ENCODE data around the gene AKAIN1.
A peak's percentile ranks its signal among the peaks of the same experiment; 100 is the strongest.

AKAIN1 gene, protein sequence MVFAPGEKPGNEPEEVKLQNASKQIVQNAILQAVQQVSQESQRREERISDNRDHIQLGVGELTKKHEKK

DNA sequence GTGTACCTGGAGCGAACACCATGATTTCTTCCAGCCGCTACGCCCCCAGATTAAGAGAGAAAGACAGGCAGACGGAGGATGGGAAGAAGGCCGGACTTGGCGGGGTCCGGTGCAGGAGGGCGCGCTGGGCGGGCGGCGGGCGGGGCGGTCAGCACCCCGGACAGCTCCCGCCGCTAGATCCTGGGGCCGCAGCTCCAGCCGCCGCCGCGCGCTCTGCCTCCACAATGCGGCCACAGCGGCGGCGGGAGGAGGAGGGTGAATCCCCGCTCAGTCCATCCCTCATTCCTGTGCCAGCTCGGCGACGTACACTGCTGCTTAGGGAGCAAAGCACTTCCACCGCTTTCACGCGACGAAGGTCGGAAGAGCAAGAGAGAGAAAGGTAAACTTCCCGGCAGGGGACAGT, at the start of gene AKAIN1:
Gene AKAIN1 (minus strand): TSS at position 226 of the 403 bp plus-strand sequence. CDS start 204 bp downstream, at position 22.
- peak; percentile 88 for DNase-seq (ENCODE audit: low spot score)

DNA sequence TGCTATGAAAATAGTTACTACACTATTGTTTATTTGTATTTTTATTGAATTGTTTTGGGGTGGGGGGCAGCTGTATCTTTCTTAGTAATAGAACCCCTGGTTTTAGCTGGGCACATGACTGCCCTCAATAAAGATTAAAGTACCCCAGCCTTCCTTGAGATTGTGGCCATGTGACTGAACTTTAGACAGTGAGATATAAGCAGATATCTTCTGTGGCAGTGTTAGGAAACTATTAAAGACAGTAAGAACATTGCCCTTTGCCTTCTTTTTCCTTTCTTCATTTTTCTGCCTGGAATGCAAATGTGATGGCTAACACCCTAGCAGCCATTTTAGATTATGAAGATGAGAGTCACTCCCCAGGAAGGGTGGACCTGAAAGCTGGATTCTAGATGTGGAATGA, 47.9 kb upstream of the AKAIN1 start:
- no peak for DNase-seq (ENCODE audit: low spot score)

DNA sequence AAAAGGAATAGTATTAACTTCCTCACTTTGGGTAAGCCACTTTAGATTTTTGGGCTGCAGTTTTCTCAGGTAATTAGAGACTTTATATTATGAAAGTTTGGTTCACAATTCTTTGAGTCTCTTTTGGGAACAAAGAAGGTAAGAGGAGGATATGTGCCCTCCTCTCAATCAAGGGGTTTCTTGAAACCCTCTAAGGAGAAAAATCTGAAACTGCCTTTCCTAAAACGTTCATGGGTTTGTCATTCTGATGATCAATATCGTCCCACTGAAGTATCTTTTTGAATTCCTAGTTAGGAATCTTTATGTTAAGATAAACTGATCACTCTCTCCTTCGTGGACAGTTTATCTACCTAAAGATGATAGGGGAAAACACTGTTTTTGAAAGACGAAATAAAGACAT, 42.4 kb upstream of the AKAIN1 start:
- DNase-seq (ENCODE audit: low spot score) = no peak

DNA sequence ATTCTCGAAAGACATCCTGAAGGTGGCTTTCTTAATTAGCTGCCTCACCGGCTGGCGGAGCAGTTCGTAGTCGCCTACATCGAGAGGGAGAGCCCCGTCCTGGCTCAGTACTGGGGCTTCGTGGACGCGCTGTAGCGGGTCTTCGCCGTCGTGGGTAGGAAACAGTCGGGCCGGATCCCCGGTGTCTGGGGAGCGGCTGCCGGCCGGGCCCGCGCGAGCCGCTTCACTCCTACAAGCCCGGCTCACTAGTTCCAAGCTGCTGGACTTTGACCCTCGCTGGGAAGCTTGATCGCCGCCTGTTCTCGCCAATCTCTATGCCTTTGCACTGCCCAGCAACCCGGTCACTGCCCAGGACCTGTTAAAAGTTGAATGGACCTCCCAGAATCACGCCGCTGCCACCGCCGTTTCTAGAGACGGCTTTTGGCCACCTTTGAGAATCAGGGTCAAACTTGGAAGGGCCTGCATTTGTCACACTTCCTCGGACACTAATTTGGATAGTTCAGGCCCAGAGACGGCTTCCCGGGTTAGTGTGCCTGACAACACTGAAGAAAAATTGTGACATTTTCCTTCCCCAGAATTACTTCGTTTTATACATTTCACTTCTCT, 41.4 kb upstream of the AKAIN1 start:
- DNase-seq (ENCODE audit: low spot score) = peak; percentile 62

DNA sequence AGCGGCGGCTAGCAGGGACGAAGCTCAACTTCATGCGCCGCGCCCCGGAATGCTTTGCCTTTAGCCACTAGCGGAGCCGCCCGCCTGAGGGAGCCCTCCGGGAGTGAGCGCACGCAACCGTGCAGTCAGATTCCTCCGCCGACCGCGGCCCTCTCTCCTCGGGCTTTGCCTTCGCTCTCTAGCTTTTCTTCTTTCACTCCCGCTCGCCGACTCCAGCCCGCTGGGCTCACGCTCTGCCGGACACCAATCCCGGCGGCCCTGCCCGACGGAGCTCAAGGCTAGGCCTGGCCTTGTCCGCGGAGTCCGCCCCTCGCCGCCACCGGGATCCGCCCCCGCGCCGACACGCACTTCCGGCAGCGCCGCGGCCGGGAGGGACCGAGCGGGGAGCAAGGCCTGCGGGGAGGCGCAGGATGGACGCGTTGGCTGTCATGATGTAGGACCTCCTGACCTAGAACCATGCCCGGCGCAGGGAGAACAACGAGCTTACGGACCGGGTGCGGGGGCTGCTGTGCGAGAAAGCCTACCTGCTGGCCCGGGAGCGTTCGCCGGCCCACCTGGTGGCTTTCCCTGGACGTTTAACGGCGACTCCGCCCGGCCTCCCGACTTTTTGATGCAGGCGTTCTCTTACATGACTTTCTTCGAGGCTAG, 40.8 kb upstream of the AKAIN1 start:
- DNase-seq (ENCODE audit: low spot score) = peak; percentile 93

DNA sequence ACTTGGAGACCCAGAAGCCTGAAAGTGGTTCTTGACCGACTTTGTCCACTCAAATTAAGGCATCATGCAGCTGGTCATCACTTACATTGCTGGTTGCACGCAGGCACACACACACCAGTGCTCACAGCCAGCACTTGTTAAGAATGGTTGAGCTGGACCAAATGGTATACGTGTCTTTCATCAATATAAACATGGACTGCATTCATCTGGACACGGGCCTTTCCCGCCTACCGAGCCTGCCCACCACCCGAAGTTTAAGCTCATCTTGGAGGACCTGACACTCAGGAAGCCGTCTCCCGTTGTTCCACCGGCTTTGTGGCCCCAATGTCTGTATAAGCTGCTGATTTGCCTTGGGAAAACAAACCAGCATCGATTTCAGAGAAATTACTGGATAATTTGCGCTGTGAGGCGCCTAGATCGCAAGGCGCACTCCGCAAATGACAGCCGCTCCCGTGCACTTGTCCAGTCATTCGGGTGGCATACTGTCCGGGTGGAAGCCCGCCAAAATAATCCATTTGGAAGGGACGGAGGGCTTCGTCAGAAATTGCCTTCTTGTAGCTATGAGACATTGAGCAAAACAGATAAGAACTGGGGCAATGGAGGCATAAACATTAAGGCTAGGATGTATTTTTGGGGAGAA, 40.1 kb upstream of the AKAIN1 start:
- no peak for DNase-seq (ENCODE audit: low spot score)

DNA sequence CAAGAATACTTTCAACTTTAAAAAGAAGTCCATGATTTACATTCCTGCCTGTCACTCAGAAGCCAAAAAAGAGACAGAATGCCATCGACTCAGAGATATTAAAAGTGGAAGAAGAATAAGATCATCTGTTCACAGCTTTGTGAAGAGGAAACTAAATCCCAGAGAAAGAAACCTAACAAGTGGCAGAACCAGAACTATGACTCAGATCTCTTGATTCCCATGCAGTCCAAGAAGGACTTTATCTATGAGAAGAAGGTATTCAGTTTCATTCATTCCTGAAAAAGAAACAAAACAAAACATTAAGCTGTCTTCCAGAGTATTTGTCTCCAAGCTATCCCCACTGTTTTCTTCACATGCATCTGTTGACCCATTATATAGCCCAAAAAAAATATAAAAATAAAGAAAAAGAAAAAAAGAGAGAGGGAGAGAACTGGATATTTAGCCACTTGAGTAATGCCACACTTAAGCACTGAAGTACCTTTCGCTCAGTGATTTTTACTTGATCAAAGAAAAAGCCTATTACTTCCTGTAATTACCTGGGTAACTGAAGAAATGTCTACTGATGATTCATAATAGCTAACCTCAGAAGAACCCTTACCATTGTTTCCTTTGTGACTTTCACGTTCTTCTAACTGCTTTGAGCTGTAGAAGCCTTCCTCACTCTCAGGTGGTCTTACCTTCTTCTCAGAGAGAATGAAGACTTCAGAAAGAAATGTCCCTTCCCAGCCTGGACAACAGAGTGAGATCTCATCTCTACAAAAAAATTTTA, 17.7 kb upstream of the AKAIN1 start:
- DNase-seq (ENCODE audit: low spot score) = no peak

DNA sequence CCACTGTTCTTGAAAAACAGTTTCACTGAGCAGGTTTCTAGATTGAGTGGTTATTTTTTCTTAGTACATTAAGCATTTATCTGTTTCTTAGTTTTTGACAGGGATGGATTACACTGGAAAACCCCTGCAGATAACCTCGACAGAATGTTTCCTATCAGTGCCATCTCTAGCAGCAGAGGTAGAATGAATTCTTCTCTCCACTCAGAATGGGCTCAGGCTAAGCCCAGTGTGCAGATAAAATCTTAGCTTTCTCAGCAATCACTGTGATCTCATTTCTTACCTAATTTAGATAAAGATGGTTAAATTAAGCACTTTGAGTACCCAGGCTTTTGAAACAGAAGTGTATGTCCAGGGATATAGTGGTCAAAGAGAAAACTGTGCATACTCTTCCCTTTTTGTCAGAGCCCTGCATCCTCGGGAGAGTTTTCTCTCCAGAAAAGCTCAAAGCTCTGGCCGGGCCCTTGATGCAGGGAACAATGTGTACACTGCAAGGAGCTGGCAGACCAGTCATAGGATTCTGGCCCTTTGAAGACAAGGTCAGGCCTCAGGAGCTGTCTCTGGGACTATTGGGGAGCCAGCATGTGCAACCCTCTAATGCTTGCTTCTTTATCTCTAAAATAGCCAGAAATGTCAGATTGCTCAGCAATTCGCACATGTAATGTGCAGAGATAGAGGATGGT, 10.6 kb upstream of the AKAIN1 start:
- DNase-seq (ENCODE audit: low spot score) = no peak

DNA sequence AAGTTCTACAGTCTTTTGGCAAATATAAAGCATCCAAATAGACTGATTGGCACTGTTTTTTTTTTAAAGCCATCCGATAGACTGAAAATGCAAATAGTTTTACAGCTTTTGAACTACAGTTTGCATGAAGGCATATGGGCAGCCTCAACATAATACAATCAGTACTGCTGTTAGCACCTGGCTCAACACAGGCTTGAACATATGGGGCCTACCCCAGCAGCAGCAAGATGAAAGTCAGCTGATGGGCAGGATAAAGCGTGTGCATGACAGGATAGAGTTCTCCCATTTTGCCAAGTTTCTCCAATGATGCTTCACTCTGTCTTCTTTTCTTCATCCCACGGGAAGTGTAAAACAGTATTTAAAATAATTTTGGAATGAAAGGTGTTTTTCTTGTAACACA, 1.3 kb upstream of the AKAIN1 start:
- no peak for DNase-seq (ENCODE audit: low spot score)

DNA sequence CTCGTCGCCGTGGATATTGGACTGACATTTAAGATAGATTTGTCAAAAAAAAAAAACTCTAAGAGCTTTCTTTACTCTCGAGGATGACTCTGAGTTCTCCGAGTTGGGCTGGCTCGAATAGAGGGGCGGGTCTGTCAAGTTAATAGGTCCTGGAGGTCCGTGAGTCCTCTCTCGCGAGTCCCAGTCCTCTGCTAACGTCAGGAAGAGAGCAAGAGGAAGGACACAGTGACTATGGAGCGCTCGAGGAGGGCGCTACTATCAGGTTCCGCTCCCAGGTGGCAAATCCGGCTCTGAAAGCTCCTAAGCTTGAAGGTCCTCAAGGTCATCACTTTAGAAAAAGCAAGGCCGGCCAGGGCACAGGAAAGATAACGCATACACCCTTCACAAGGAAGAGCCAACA, 404 bp upstream of the AKAIN1 start:
- no peak for DNase-seq (ENCODE audit: low spot score)

DNA sequence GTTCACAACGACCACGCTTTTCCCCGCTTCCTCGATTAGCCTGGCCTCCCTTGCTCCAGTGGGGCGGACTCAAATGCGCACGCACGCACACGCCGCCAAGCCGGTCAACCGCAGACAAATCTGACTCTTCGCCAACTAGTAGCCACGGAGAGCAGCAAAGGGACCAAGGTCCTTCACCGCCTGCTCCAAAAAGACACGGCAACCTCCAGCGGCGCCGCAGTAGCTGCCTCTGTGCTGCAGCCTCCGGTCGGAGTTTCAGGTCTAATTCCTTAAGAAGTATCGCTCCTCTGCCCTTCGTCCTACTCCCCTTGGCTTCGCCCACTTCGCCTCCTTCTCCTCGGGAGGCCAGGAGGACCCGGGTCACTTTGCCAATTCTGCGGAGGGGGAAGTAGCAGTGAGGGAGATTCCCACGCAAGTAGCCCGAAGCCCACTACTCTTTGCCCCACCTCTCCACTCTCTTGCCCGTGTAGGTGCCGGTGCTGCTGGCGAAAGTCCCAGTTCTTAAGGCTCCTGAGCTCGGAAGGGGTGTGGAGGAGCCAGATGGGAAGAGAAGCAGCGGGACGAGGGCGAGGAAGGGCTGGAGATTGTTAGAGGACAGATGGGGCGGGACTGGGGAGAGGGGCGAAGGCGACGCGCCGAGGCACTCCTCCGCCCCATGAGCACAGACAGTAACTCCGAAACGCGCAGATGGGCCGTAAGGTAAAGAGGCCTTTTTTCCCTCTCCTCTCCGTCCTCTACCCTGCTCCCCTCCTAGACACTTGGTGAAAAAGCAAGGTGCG, 615 bp downstream of the AKAIN1 start:
- peak; percentile 54 for DNase-seq (ENCODE audit: low spot score)

DNA sequence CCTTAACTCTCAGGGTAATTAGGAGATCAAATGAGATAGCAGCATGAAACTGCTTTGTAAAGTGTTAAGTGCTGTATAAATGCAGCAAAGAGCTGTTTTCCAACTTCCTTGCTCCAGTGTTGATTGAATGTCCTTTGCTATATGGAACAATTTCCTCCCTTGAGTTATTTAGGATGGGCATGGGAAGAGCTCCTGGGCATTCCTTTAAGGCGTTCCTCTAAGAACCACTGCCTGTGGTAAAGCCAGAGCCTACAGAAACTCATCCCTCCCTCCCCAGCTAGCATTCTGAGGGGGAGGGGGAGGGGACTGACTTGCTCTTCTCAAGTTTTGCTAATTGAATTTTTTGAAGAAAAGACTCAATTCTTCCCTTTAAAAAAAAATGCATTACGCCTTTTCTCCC, 1.4 kb downstream of the AKAIN1 start:
- DNase-seq (ENCODE audit: low spot score) = no peak

DNA sequence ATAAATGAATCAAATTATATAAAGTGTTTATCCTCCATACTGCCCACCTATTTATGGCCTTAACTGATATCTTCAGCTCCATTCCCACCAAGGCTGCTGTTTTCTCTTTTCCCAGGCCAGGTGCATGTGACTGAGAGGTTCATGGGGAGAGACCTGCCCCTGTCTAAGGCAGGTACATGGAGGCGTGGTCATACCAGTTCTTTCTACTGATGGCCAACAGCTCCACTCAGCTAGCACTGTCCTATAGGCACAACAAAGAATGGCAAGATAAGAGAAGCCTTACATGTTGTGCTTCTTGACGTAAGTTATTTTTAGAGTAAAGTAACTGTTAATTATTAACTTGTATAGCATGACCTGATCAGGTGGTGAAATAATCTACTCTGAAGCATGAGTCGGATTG, 16.8 kb downstream of the AKAIN1 start:
- DNase-seq (ENCODE audit: low spot score) = no peak

DNA sequence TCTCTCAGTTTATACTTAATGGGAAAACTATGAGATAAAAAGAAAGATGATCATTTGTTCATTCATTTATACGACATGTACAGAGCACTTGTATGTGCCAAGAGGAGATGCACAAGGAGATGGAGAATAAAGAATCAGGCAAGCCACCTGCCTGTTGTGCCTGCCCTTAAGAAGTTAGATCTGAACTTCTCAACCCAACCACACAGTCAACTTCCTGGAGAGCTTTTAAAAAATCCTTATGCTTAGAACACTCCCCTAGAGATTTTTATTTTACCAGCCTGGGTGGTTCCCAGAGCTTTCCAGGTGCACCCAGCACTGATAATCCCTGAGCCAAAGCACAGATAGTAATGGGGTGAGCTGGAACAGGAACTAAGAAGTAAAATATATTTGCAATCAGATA, 18.5 kb downstream of the AKAIN1 start:
- DNase-seq (ENCODE audit: low spot score) = no peak

DNA sequence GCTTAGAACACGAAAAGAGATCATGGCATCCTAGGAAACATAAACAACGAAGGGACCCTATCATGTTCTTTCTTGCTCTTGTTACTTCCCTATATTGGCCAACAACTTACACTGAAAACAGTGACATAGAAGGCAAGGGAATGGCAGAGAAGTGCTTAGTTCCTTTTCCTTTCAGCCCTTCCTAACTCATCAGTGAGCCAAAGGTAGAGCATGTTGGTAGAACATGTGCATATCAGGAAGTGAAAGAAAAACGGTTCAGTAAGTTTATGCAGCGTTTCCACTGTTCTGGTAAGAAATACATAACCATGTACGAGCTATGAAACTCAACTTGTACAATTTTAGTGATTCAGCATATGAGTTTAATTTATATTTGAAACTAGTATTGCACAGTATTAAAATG, 21.7 kb downstream of the AKAIN1 start:
- DNase-seq (ENCODE audit: low spot score) = no peak

DNA sequence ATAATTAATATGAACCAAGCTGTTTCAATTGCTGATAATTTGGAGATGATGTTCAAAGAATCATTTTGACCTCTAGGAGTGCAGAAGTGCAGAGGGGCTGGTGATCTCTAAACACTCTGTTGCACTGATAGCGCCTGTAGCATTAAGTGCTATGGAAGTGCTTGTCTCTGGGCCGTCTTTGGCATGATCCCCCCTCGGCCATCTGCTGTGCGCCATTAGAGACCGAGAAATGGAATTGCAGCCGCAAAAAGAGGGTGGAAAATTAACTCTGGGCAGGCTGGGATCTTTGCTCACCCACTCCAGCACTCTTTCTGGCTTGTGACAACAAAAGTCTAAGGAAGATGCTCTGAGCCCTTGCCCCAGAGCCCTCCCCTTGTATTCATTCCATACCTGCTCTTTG, 23.4 kb downstream of the AKAIN1 start:
- no peak for DNase-seq (ENCODE audit: low spot score)

DNA sequence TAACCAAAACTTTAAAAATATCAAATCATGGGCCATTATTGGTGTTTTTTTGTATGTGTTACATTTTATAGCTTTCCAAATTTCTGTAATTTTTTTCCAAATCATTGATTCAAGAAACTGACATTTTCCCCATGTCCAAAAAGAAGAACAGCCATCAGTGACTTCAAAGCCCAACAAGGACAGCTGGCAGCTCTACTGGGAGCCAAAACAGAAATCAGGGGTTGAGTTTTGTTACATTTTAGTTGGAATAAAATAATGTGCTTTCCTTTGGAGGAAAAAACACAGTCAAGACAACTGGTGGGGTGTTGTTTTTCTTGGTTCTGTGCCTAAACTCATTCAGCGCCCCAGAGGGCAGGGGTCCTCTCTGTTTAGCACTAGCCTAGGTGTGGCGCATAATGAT, 23.8 kb downstream of the AKAIN1 start:
- DNase-seq (ENCODE audit: low spot score) = no peak

DNA sequence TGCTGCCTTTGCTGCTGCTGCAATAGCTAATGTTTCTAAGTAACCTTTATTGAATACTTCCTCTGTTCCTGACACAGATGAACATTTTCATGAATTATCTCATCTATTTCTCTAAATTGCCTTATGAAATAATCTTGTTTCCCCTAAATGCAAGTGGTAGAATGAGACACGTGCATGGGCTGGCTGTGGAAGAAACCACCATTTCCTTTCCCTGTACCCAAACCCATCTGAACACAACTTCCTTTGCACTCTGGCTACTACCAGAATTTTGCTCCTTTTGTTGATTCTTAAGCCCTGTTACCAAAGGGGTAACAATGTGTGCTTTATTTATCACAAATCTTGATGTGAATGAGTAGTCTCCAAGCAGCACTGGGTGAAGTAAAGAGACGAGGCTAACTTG, 29.2 kb downstream of the AKAIN1 start:
- no peak for DNase-seq (ENCODE audit: low spot score)

DNA sequence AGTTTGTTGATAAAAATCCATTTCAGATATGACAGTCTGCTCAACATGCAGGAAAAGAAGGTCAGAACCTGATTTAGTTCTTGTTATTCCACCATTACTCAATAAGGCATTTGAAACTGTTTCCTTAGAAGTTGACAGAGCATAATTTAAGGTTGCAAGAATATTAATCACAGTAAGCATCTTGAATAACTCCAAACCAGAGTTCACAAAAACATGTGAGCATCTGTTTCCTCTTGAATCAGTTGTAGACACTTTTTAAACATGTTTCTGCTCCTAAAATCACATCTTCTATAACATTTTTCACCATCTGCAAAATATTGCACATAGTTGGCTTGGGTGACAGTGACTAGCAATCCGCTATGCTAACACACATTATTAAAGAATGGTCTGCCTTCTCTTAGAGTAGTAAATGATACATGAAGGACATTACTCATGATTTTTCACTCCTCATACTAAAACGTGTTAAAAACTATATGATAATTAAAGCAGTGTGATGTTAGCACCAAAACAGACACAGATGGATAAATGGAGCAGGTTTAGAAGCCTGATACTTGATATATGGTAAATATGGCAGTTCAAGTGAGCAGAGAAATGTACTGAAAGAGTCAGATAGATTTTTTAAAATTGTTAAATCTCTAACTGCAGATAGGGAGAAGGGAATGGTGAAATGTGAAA, 30.3 kb downstream of the AKAIN1 start:
- no peak for DNase-seq (ENCODE audit: low spot score)

DNA sequence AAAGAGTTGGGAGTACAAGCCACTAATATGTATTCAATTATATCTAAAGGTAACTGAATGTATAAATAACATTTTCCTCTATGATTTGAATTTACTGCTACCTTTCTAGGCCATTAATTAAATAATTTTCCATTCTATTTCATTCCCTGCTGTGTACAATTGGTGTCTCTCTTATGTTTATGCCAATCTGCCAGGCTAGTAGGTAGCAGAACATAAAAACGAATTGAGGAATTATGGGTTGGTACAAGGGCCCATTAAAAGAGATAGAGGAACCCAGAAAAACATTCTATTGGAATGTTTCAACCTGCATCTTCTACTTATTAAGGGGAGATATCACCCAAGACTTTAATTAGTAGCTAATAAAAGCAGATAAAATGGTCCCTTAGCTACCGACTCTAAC, 32.2 kb downstream of the AKAIN1 start:
- DNase-seq (ENCODE audit: low spot score) = no peak

DNA sequence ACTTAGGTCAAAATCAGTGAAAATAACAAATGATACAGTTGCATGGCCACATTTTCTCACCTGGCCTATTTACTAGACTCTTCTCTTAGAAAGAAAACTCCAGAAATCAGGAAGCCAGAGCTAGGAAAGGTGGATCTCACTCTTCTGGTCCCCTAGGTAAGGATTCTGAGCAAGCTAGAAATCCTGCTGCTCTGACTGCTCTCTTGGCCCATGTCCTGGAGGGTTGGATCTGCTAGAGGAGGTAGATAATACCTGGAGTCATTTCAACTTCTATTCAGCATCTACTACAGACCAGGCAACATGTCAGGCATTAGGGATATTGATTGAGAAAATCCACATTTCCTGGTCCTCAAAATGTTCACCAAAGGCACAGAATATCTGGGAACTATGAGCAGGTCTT, 34.9 kb downstream of the AKAIN1 start:
- DNase-seq (ENCODE audit: low spot score) = no peak

Measured in ecto neural progenitor cell (in vitro differentiated cells).